GF-D8 (cell line): Measurements from ENCODE around the gene TSHZ3.

Experiments
- DNase-seq: peaks from one replicate; lab custom pipeline; 2025; lab: John Stamatoyannopoulos, UW

Gene TSHZ3

DNA sequence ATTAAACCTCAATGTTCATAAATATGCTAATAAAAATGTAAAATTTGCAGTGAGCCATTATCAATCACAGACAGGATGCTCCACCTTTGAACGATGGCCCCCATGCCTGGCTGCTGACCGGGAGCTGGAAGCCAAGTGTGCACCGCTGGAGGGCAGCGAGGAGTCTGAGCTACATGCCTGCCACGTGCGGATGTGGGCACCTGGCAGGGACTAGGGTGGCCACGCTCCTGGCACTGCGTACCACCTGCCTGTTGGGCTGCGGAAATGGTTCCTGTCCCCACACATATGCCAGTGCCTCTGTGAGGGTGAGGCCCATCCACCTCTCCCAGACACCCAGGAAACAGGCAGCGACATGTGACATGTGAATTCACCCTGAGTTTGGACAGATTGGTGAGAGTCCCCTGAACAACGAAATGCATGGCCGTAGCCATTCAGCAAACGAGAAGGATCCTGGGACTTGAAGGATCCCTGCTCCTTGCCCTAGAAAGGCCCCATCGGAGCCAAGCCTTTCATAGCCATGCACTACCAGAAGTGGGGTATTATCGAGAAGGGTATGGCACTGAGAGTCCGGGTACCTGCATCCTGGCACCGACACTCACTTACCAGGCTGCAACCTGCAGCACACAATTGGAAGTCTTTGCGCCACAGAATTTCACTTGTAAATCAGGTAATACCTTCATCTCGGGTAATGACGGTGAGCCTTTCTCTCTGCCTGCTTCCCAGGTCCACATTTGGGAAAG is 35.8 kb downstream of the TSHZ3 start:
- DNase-seq: no peak

DNA sequence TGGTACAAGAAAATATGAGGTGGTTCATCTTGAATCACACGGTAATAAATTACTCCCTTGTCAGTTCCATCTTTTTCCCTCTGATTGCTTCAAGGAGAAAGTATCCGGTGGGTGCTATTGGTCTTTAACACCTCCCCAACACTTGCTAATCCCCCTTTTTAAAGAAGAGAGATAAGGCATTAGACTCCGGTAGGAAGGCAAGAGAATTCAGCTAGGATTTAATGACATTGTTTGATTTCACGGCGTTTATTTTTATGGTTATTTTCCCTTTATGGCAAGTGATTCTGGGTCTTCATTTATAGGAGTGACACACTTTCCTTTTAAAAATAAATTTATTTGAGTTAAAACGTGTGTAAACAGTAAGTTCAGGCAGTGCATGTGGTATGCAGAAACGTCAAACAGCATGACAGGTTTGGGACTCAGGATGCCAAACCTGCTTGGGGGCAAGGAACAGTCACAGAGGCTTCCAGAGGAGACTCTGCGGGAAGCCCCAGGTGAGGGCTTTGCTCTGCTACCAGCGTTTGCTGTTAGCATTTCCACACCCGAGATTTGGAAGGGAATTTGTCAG is 36.5 kb downstream of the TSHZ3 start:
- DNase-seq: no peak

DNA sequence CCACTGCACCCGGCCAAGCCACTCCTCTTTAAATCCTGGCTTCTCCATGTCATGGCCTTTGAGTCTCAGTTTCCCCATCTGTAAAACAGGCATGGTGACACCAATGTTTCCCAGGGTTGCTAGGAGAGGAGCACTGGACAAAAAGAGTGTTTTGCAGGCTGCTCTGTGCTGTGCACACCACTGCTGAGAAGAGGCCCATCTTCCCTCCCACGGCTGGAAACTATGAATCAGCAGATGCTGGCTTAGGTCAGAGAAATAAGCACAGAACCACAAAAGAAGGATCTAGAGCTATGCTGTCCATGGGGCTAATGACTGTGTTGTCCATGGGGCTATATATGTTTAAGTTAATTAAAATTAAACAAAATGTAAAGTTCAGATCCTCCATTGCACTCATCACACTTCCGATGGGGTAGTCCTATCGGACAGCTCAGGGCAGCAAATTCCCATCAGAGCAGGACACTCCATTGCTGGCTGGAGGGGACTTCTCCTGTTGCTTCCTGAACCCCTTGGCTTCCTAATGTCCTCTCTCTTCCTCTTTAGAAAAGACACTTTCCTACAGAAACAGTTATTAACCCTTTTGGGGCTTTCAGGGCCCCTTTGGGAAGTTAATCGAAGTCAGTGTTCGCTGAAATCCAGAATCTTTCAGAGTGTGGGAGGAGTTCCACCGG is 37.1 kb downstream of the TSHZ3 start:
- no peak for DNase-seq

DNA sequence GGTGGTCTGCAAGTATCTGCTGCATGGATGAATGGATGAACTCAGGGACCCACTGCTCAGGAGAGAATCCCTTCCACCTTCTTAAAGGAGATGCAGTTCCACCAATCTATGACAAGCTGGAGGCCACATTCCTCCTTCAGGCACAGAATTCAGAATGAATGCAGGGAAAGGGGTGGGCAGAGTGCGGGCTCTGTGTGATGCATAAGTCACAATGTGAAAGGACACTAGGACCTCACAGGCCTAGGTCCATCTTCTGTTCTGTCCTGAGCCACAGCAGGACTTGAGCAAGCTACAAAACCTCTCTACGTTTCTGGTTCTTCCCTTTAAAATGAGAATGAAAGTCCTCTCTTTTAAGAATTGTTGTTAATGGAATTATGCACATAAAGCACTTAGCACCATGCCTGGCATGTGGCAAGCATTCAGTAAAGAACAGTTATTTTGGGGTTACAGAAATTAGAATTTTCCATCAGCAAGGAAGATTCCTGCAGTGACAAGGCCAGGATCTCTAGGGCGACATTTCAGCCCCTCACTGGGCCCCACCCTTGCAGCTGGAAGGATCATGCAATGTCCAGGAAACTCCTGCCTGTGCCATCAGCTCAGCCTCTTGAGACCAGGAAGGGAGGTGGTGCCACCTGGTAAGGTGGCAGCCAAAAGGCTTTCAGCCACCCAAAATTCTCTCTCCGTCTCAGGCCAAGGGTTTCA is 38.7 kb downstream of the TSHZ3 start:
- no peak for DNase-seq

DNA sequence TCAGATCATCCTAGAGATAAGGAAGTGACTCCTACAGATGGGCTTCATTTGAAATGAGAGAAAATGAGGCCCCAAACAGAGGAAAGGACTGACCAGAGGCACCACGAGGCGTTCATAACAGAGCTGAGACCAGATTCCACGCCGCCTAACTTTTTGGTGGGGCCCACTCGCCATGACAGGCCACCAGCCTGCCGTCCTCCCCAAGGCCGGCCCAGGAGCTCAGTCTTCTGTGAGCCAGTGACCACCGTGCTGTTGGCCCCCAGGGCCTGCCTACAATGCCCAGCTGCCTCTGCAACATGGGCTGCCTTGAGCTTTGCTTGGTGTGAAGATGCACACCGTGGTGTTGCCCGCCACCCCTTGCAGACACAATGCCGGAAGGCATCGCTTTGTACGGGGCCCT is 40.5 kb downstream of the TSHZ3 start:
- DNase-seq: no peak

DNA sequence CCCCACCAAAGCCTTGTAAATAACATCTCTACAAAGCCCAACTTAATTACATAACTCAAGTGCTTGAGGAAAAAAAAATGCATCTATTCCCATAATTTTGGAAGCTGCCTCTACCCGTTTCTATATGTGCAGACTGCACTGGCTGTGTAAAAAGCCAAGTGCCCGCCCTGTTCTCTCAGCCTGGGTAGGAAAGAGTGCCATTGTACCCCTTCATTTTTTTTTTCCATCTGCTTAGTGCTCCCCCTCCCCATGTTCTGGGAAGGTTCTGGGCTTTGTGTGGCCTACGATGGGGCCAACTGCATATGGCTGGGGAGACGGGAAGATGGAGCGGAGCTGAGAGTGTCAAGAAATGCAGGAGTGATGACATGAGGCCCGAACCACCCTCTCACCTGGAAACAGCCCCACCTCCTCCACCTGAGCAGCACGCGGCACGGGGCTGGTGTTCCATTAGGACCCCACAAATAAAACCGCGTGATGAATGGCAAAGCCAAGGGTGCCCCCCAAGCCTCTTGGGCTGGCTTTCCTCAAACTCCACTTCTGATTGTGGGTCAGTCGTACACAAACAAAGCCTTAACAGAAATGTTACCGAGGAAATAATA is 42.1 kb downstream of the TSHZ3 start:
- no peak for DNase-seq

DNA sequence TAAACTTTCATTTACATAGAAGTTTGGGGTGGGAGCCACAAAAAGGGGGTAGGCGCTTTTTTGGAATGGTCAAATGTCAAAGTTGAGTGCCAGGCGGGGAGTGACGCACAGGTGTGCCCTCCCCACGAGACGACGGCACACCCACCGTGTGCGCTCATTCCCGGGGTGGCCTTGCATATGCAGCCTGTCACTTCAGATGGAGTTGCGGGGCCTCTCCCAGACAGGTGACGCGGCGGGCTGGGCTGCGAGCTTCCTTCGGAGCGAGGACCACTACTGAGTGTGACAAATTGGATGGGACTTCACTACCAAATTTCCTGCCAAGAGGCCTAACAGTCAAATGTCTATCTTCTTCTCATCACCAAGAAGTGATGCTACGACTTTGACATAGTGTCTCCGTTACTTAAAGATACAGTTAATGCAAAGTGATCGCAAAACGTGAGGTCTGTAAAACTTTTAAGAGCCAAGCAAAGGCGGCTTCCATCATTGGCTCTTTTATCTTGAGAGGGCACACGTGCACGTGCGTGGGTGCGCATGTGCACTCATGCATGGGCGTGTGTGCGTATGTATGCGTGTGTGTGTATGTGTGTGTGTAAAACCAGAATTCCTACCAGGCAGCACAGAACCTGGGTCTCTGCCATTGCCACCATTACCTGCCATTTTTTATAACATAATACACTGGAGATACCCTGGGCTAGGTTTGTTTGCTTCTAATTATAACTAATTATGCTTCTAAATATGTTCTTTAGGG is 43.1 kb downstream of the TSHZ3 start:
- no peak for DNase-seq

DNA sequence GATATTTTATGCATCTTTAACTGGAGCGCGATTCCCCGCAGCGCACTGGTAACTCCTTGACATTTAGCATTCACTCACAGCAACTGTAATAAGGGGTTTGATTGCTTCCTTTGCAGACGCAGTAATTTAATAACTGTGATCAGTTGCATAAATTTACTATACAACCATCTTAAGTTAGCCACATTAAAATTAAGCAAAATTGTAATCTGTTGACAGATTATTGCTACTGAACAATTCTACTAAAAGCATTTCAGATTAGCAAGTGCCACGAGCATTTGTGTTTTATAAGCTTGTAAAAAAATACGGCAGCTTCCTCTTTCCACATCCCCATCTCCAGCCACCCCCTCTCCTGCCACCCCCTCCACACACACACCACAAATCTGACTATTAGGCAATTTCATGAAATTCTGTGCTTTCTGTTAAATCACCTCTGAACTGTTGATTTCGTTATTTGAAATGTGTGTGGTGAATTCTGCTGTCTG is 44.4 kb downstream of the TSHZ3 start:
- peak; percentile 31 for DNase-seq

DNA sequence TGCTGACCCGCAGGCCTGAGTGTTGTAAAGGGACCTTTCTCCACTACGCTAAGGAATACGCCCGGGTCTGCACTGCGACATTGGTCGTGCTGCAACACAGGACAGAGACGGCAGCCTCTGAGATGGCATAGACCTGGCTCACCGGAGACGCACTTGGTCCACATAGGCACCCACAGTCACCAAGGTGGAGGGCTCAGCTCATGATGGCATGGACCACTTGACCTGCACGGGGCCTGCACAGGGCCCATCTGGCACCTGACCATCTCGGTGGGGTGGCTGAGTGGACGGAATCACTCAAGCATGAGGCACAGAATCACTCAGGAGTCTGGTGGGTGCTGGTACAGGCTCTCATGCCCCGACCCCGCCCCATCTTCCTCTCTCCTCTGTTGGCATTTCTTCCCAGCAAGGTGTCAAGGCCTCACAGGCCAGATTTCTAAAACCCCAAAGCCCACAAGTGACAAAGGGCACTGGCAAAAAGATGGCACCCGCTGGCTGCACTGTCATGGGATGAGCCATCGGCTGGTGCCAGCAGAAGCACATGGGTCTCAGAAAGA is 45.9 kb downstream of the TSHZ3 start:
- no peak for DNase-seq

DNA sequence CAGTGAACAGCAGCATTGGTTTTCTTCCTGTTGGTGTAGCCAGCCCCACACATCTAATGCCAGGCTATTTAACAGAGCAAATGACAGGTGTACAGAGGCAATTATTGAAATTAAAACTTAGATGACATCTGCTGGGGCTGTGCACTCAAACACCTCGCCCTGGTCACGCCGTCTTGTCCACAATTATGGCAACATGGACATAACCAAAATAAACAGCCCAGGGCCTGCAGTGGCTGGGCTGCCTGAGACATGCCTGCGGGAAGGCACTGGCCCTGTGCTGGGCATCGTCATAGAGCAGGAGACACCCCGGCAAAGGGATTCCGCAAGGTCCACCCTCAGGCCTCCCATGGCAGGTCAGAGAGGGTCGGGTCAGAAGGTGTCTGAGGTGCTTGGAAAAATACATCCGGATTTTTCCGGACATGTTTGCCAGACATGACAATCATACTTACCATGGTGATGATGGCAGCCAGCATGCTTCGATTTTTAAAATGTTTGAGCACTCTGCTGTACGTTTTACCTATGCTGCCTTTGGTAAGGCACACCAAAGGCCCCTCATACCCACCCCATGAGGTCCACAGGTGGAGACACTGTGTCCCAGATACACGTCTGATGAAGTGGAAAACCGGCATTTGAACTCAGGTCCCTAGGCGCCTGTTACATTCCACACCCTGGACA is 47.8 kb downstream of the TSHZ3 start:
- DNase-seq: no peak

DNA sequence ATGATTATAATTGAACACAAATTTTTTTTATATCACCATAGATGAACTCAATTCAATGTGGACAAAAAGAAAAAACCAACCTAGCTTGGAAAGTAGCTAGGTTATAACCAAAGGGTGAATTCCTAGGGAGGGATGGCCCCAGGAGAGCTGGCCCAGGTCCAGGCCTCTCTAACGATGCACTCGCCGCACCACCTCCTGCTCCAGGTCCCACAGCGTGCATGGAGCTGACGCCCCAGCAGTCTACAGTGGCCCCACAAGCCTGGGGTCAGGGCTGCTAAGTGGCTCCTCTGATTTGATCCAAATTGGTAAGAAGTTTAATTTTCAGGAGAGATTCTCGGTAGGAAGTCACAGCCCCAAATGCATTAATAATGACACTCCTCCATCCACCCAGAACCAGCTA is 48.8 kb downstream of the TSHZ3 start:
- no peak for DNase-seq

DNA sequence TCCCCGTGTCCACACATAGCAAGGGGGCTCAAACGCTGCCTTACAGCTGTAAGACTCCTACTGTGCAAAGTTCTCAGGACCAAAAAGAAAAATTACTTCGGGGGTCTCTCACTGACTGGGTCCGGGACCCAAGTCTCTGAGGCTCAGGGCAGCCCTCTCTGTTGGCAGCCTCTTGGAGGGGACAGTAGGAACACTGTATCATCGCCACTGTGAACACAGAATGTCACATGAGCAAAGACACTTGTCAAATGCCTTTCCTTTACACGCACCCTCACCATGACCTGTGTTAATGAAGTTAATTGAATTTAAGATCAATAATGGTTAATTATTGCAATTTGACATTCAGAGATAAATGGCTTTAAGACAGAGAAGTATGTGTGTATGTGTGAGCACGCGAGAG is 49.6 kb downstream of the TSHZ3 start:
- DNase-seq: no peak

DNA sequence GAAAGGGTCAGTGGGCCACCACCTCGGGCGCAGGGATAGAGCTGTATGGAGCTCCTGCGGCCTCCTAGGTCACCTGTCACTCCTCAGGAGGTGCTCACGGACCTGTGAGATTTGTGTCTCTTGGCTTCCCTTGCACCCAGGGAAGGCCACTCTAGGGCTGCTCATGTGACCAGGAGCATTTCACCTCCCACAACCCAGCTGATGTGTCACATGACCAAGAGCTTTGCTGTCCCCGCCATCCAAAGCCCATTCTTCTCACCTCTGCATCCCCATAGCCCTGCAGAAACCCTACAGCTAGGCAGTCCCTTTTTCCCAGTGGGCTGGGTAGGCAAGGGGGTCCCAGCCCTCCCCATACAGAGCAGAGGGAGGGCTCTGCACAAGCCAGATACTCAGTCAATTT is 51.2 kb downstream of the TSHZ3 start:
- no peak for DNase-seq

DNA sequence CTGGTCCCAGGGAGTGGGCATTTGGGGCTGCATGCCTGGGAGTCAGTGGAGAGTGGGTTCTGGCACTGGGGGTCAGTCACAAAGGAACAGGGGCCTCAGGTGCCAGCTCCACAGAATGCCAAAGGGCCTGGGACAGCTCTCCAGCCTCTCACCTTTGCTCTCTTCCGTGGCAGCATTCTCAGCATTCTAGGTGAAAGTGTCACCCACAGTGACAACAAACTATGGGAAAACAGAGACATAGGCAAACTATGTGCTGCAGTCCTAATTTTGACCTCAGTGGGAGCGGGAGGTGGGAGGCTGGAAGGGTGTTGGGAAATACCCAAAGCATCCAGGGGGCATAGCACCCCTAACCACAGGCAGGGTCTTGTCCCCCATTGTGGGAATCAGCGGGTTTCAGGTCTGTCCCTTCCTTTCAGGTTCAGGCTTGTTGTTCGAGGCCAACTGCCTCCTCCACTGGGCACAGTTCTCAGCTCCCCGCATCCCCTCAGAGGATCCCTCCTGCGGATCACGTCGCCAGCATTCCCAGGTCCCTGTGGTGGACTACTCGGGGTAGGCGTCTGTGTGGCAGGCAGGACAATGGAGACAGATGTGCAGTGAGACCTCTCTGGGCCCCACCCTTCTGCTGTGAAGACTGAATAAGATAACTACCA is 52.4 kb downstream of the TSHZ3 start:
- no peak for DNase-seq

DNA sequence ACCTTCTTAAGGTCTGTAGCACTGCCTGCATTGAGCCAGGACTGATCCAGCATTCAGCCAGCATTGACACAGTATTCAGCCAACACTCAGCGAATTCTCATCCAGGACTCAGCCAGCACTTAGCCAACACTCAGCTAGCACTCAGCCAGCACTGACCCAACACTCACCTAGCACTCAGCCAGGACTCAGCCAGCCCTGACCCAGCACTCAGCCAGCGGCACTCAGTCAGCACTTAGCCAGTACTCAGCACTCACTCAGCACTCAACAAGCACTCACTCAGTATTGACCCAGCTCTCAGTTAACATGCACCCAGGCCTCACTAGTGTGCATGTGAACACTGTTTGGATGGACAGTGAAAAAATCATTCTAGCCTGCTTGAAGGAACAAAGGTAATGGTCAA is 55.0 kb downstream of the TSHZ3 start:
- no peak for DNase-seq

DNA sequence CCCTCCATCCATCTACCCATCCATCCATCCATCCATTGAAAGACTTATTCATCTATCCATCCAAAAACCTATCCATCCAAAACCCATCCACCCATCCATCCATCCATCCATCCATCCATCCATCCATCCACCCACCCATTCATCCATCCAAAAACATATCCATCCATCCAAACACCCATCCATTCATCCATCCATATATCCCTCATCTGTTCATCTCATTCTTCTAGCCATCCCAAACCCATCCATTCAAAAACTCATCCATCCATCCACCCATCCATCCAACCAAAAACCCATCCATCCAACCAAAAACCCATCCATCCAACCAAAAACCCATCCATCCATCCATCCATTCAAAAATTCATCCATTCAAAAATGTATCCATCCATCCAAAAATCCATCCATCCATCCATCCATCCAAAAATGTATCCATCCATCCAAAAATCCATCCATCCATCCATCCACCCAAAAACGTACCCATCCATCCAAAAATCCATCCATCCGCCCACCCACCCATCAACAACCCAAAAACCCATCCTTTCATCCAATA is 56.5 kb downstream of the TSHZ3 start:
- DNase-seq: no peak

DNA sequence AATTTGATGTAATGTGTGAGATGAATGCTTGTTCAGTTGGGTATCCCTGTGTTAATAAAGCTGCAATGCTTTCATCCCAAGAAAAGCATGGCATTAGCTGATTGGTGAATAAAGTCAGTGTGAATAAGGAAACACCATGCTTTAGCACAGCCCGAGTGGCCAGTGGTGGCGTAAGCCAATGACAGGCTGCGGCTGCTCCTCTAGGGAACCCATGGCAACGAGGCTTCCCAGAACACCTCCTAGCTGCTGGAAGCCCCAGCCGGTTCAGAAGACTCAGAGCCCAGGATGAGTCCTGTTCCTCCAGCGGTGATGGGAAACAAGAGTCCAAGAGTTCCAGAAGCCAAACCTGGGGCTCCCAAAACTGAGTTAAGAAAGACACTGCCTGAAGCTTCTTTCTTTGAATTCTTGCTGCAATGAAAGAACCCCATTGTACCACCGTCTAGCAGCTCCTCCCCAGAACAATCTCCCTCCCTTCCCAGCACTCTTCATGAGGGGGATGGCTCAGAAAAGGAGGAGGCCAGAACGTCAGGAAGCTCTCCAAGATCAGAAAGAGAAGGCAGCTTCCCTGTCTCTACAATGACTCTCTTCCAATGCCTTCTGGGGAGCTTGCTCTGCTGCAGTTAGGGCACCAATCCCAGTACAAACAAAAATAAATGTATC is 58.2 kb downstream of the TSHZ3 start:
- DNase-seq: no peak

DNA sequence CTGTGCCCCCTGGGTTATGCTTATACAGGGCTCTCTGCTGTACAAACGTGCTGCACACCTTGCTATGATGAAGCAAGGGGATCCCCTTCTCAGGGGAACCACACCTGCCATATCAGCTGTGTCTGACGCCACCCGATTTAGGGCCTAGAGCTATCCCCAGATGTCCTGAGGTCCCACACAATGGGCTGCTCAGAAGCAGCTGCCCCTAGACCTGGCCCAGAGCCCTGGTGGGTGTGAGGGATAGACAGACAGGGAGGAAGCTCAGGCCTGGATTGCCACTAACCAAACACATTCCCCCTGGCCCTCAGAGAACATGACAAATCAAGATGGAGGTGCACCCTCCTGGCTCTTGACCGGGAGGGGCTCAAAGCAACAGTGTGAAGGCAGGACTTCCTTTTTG is 59.3 kb downstream of the TSHZ3 start:
- no peak for DNase-seq

DNA sequence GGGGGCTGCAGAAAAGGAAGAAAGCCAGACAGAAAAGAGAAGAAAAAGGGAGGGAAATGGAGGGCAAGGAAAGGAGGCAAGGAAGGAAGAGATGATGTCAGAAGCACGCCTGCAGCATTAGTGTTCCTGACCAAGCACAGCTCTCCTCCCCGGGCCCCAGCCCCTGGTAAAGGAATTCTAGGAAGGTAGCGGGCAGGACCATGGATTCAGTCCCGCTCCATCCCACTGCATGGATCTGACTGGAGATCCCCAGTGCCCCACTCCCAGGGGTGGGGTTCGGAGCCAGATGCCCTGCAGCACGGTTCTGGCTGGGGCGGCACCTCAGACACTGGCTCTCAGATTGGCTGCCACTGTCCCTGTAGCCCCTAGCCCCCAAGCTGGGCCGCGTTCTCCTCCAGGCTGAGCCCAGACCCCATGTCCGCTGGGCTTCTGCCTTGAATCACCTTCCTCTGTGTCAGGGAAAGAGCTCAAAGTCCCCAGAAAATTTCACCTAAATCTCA is 59.8 kb downstream of the TSHZ3 start:
- no peak for DNase-seq
